CD4-positive, alpha-beta T cell treated with Interleukin-10 for 1 hour (primary cell): ENCODE results near the gene CCDC43.
A peak's percentile ranks its signal among the peaks of the same experiment; 100 is the strongest.
"Not testable (repeated sequence)": the region's sequence is repeated elsewhere in the genome, so short reads cannot be mapped to it uniquely, and the experiment has no call there.

ENCODE experiments used
- DNase-seq: peaks from one replicate; pipeline ENCODE4 v3.0.0-alpha.2; 2020

The CCDC43 gene

GRCh38 chr17:44689477-44690217 lies at the start of gene CCDC43:
TSS of gene CCDC43 (minus strand) at chr17:44689776. CDS start at chr17:44689753, 23 bp downstream.
- peak; percentile 92 for DNase-seq

GRCh38 chr17:44738214-44738906 lies 48.8 kb upstream of the CCDC43 start:
- DNase-seq = no peak

GRCh38 chr17:44736551-44737240 lies 47.1 kb upstream of the CCDC43 start:
- DNase-seq = no peak

GRCh38 chr17:44734272-44734671 lies 44.7 kb upstream of the CCDC43 start:
- no peak for DNase-seq

- DNase-seq = no peak
These were observed 44.2 kb upstream of the CCDC43 start for GRCh38 chr17:44733753-44734152.

DNA sequence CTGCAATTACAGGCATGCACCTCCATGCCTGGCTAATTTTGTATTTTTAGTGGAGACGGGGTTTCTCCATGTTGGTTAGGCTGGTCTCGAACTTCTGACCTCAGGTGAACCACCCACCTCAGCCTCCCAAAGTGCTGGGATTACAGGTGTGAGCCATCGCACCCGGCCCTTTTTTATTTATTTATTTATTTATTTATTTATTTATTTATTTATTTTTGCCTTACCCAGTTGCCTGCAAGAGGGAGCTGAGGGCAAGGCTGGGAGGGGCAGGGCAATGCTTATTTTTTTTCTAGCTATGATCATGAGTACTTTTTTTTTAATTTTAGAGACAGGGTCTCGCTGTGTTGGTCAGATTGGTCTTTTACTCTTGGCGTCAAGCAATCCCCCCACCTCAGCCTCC lies 36.5 kb upstream of the CCDC43 start:
- not testable (repeated sequence) for DNase-seq

DNA sequence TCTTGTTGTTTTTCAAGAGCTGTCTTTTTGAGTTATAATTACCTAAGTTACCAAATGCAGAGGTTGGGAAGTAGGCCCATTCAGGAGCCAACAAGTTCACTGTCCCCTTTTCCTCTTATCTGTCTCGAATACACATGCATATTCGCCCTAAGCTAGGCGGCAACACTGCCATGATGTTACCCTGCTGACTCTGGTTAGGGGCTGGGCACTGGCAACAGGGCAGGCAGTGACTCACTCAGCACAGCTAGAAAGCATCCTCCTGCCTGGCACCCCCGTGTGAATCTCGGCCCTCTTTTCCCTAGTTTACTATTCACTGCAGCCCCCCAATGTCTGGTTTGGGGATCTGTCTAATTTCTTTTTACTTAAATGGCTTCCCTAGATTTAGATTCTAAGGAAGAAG lies 32.7 kb upstream of the CCDC43 start:
- no peak for DNase-seq

- no peak for DNase-seq
These were observed 29.9 kb upstream of the CCDC43 start for GRCh38 chr17:44719444-44719843.

GRCh38 chr17:44708401-44709263 lies 19.1 kb upstream of the CCDC43 start, which contains the start of gene DBF4B:
TSS of gene DBF4B (plus strand) at chr17:44708665. CDS start at chr17:44708821, 156 bp downstream.
- DNase-seq = peak; percentile 91

- peak; percentile 13 for DNase-seq
These were observed 18.3 kb upstream of the CCDC43 start for GRCh38 chr17:44707755-44708400.

GRCh38 chr17:44700288-44700687 lies 10.7 kb upstream of the CCDC43 start:
- not testable (repeated sequence) for DNase-seq

DNA sequence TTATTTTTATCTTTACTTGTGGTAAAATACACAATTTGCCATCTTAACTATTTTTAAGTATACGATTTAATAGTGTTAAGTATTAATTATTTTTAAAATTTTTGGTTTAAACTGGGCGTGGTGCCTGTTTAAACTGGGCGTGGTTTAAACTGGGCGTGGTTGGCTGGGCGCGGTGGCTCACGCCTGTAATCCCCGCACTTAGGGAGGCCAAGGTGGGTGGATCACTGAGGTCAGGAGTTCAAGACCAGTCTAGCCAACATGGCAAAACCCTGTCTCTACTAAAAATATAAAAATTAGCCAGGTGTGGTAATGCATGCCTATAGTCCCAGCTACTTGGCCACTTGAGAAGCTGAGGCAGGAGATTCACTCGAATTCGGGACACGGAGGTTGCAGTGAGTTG lies 4.0 kb upstream of the CCDC43 start:
- no peak for DNase-seq

GRCh38 chr17:44690746-44691306 lies 1.2 kb upstream of the CCDC43 start:
- DNase-seq = peak; percentile 11

- DNase-seq = no peak
These were observed 700 bp downstream of the CCDC43 start for GRCh38 chr17:44688675-44689476.

DNA sequence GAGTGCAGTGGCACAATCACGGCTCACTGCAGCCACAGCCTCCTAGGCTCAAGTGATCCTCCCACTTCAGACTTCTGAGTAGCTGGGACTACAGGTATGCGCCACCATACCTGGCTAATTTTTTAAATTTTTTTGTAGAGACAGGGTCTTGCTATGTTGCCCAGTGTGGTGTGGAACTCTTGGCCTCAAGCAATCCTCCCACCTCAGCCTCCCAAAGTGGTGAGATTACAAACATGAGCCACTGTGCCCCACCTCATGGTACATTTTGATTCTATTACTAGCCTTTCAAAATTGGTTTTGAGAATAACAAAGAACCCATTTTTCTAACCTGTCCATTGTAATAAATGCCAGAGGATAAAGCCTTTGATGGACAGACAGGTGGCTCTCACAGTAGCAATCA lies 1.4 kb downstream of the CCDC43 start:
- DNase-seq = no peak

GRCh38 chr17:44687756-44688155 lies 1.8 kb downstream of the CCDC43 start:
- DNase-seq = no peak

DNA sequence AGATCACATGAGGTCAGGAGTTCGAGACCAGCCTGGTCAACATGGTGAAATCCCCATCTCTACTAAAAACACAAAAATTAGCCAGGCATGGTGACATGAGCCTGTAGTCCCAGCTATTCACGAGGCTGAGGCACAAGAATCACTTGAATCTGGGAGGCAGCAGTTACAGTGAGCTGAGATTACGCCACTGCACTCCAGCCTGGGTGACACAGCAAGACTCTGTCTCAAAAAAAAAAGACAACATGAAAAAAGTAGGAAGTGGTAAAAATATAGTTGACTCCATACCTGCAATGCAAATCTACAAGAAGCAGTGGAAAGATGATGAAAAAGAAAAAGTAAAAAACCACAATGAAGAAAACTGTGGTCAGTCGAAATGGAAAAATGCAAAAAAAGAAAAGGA lies 6.3 kb downstream of the CCDC43 start:
- DNase-seq = not testable (repeated sequence)

DNA sequence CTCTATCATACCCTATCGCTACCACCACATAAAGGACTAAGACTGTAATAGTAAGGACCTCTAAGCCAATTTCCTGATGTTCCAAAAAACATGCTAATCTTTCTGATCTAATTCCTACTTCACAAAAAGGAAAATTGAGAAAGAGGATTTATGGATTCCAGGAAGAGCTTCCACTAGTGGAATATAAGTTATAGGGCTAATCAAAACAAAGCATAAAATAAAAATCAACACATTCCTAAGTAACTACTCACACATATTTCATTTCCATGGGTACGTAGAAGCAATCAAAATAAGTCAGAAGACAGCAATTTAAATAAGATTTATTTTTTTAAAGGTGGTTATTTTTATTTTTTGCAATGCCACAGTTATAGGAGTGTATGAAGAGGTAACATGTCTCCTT lies 12.4 kb downstream of the CCDC43 start:
- DNase-seq = no peak

- DNase-seq = no peak
These were observed 15.7 kb downstream of the CCDC43 start for GRCh38 chr17:44673893-44674292.

GRCh38 chr17:44672479-44673093 lies 17.0 kb downstream of the CCDC43 start:
- no peak for DNase-seq
